ENCODE results near the gene NELFB.

NELFB gene

GRCh38 chr9:137317021-137317717, 62.0 kb downstream of the NELFB start:
- DNase-seq: no peak

DNA sequence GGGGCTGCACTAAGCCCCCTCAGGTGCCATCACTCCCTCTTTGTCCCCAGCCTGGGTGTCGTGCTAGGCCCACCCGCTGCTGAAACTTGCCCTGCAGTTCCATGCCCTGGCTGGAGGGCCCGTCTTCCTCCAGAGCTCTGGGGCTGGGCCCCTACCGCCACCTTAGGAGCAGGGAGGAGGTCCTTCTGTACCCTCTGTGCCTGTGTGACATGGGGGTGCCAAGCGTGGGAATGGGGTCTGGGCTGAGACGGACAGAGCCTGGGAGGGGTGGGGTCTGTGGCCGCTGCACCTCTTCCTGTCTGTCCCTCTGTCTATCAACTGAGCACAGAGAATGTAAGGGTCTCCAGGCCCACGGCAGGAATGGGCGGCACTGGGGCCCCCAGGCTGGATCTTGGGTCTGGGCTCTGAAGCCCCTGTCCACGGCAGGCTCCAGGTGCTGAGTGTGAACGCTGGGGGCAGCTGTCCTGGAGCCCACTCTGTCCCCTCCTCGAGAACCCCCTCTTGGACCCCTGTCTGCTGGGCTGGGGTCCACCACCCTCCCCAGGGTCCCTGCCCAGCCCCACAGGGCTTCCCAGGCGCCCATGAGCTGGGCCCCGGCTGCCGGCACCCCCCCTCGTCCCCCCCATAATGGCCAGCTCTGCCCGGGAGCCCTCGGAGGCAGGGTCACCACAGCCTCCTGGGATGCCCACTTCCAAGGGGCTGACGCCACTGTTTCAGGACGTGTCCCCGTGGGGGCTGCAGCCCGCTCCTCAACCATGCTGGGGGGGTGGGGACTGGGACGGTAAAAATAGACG, 62.8 kb downstream of the NELFB start:
- no peak for DNase-seq

- DNase-seq: no peak
Observed at GRCh38 chr9:137318602-137319001, 63.5 kb downstream of the NELFB start.

DNA sequence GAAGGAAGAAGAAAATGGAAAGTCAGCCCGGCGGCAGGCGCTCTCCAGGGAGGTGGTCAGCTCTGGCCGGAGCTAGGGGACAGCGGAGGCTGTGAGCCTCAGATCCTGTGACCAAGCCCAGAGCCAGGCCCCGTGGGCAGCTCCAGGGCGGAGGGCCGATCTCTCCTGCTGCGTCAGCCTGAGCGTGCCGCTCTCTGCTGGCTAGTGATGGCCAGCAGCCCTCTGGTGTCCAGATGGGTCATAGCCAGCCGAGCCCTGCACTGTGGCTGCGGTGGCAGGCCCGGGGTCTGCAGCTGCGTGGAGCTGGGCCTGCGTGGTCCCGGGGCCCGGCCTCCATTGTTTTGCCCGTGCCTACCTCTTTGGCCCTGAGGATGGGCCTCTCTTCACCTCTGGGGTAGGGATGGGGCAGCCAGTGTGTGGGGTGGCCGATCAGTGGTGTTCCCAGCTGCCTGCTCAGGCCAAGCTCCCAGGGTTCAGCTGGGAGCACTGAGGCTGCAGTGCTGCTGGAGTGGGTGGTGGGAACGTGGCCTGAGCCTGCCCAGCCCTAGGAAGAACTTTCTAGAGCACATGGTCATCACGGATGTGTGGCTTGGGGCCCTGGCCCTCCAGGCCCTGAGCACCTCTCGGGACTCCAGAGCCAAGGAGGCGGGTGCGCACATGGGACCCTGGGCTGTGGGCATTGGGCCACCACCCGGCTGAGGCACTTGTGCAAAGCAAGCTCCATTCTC, 64.0 kb downstream of the NELFB start:
- no peak for DNase-seq

DNA sequence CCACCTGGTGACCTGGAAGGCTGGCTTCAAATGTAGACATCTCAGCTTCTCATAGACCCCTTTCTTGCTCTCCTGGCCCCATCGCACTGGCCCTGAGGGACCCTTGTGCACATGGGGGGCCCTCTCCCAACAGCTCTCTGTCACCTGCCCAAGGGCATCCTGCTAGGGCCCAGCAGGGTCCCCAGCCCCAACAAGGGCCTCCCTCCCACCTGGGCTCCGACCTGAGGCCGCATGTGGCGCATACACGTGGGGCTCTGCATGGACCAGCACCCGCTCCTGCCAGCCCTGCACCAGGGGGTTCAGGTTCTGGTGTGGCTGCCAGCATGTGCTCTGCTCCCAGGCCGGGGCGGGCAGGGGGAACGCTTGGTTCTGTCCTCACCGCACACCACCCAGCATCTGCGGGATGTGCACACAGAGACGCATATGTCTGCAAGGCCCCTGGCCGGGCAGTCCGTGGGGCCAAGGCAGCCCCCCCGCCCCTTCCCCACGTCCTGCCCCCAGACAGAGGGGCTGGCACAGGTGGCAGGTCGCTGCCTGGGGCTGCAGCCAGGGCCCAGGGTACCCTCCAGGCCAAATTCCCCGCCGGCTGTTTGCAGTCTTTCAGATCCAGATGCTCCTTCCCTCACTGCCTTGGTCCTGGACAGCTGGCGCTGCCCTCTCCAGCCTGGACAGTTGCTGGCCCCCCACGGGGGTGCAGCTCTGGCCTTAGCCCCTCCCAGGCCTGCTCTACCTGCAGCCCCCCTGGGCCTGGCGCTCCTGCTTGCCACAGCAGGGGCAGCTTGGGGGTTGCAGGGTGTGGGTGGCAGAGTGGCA, 64.8 kb downstream of the NELFB start:
- no peak for DNase-seq

DNA sequence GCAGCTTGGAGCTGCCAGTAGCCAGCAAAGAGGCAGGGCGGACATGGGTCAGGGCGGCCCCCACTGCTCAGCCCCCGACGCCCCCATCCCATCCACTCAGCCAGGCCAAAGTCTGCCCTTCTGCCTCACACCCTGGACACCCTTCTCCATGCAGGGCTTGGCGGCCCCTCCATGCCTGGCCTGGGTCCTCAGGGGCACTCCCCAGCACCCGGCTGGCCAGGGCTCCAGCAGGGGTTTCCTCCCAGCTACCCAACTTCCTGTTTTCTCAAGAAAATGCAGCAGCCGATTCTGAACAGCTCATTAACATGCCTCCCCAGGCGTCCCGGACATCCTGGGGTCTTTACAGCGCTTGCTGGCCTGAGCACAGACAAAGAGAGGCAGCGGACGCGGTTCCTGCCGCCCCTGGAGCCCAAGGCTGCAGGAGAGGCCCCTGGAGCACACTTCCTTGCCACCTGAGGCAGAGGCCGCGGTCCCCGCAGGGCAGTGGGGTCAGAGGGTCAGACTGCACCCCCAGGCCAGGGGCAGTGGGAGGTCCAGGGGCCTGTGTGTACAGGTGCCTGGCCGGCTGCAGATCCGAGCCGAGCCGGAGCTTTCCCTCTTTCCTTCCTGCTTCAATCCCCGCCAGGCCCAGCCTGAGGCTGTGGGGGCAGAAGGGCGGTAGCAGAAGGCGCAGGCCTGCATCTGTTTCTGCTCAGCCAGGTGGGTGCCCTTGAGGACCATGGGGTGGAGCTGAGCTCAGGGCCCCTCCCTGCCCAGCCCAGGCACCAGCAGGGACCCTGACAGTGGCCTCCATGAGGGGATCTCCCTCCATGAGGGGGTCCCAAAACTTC, 65.6 kb downstream of the NELFB start:
- peak; percentile 54 for DNase-seq

DNA sequence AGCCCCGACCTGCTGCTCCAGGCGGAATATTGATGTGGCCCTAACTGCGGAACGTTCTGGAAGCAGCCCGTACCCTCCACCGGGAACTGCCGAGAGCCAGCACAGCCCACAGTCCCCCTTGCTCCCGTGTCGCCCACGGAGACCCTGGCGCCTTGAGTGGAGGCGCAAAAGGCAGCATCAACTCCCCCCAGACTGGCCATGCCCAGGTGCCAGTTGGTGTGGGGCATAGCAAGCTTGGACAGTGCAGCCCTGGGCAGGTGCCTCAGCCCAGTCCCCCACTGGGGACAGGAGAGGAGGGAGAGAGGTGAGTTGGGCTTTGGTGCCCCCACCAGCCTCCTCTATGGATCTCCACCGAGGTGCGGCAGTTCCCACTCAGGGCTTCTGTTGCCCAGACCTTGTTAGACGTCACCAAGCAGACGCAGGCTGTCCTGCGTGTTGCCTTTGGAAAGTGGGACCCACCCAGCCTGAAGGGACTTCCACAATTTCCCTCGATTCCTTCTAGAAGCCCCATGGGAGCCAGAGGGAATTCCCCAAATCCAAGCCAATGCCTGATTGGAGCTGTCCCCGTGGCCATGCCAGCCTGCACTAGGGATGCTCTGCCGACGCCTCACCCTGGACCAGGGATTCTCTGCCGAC, 66.7 kb downstream of the NELFB start:
- DNase-seq: no peak
